B cell (primary cell): ENCODE results near the gene PCDHAC1. TPM values are rescaled to one million over a fixed set of nuclear protein-coding genes. Genes with fewer than 3 reads are reported as not detected.

Source experiments
- ATAC-seq: fragments of 200-7000 bp; cut with Tn5 transposase; one replicate; pipeline ENCODE4 v1.10.0; 2021; ENCODE audit warnings: low read depth, mild to moderate bottlenecking, moderate number of reproducible peaks, moderate library complexity
- CTCF ChIA-PET: fragments of 350-600 bp; sonication (Branson Sonifier 250); formaldehyde crosslinking; loops from one replicate; lab custom pipeline; 2021; ENCODE audit warnings: antibody characterized with exemption, inconsistent platforms; lab: Charles Lee
- POLR2A ChIA-PET: fragments of 350-600 bp; sonication (Branson Sonifier 250); formaldehyde crosslinking; loops from one replicate; lab custom pipeline; 2021; ENCODE audit warnings: antibody characterized with exemption; lab: Charles Lee
- DNase-seq: peaks from one replicate; pipeline ENCODE4 v3.0.0; 2013
- H2AFZ ChIP-seq: 2 replicates; pipeline ENCODE4 v1.6.1; 2012; ENCODE audit warnings: mild to moderate bottlenecking, low read depth, low read length; ENCODE audit not compliant: insufficient read depth, poor library complexity, severe bottlenecking
- H3K27ac ChIP-seq, 2 donors: 1 replicate in 1 of 2; 2 replicates in 1 of 2; pipeline ENCODE4 v1.5.1; 2012 to 2013; ENCODE audit warnings: low read length in 2 of 2, mild to moderate bottlenecking in 2 of 2, moderate library complexity in 1 of 2
- H3K27me3 ChIP-seq, 4 experiments: fragments of 200-600 bp in 1 of 4; sonication (generic) in 1 of 4; replicated peaks in 1 of 4; 1 replicate in 2 of 4; 2 replicates in 2 of 4; pipeline versions ENCODE4 v1.6.1 to v1.7.0; 2013 to 2016; ENCODE audit warnings: low read length in 3 of 4, mild to moderate bottlenecking in 2 of 4, mixed read lengths in 1 of 4, moderate library complexity in 1 of 4; ENCODE audit not compliant: insufficient read depth in 4 of 4, control insufficient read depth in 3 of 4; ENCODE audit errors: control extremely low read depth in 1 of 4
- H3K36me3 ChIP-seq, 2 experiments: replicated peaks in 1 of 2; 1 replicate in 1 of 2; 2 replicates in 1 of 2; pipeline versions ENCODE4 v1.6.1 to v1.7.1; 2013; ENCODE audit warnings: low read length in 1 of 2; ENCODE audit not compliant: insufficient read depth in 2 of 2, control insufficient read depth in 1 of 2; ENCODE audit errors: control extremely low read depth in 1 of 2, extremely low read depth in 1 of 2
- H3K4me1 ChIP-seq, 2 donors: fragments of 200-600 bp in 1 of 2; sonication (generic) in 1 of 2; 1 replicate in 1 of 2; 2 replicates in 1 of 2; pipeline versions ENCODE4 v1.5.1 to v1.6.1; 2013 to 2017; ENCODE audit warnings: low read length in 2 of 2; ENCODE audit not compliant: control insufficient read depth in 2 of 2, insufficient read depth in 2 of 2
- H3K4me2 ChIP-seq: replicated peaks from 2 replicates; pipeline ENCODE3; 2012; ENCODE audit warnings: mild to moderate bottlenecking, low read depth, low read length; ENCODE audit not compliant: poor library complexity, severe bottlenecking
- H3K4me3 ChIP-seq, 5 experiments: fragments of 200-600 bp in 1 of 5; sonication (generic) in 1 of 5; 1 replicate in 3 of 5; 2 replicates in 2 of 5; pipeline versions ENCODE4 v1.5.1 to v1.7.0; 2011 to 2016; ENCODE audit warnings: low read length in 4 of 5, mild to moderate bottlenecking in 4 of 5, low read depth in 2 of 5, control low read depth in 1 of 5, moderate library complexity in 1 of 5; ENCODE audit not compliant: insufficient read depth in 1 of 5; ENCODE audit errors: control extremely low read depth in 1 of 5, extremely low read depth in 1 of 5
- H3K79me2 ChIP-seq: fragments of 200-600 bp; sonication (generic); one replicate; pipeline ENCODE4 v1.6.0; 2016; ENCODE audit warnings: low read length; ENCODE audit not compliant: control insufficient read depth, insufficient read depth
- H3K9ac ChIP-seq: fragments of 200-600 bp; sonication (generic); 2 replicates; pipeline ENCODE4 v1.6.1; 2017; ENCODE audit warnings: mild to moderate bottlenecking, low read length, moderate library complexity
- H3K9me3 ChIP-seq, 3 donors: one replicate each; pipeline versions ENCODE4 v1.6.1 to v1.7.1; 2013; ENCODE audit warnings: low read length in 2 of 3; ENCODE audit not compliant: control insufficient read depth in 2 of 3, insufficient read depth in 1 of 3; ENCODE audit errors: control extremely low read depth in 1 of 3
- H4K20me1 ChIP-seq: 2 replicates; pipeline ENCODE4 v1.6.0; 2012; ENCODE audit warnings: mild to moderate bottlenecking, low read length; ENCODE audit not compliant: insufficient read depth, control insufficient read depth, poor library complexity, severe bottlenecking
- H3K27ac Mint-ChIP-seq: one replicate; pipeline ENCODE4 v1.8.0; 2021; ENCODE audit warnings: mixed read lengths
- H3K27me3 Mint-ChIP-seq: one replicate; pipeline ENCODE4 v1.8.0; 2021; ENCODE audit warnings: mixed read lengths
- H3K4me1 Mint-ChIP-seq: one replicate; pipeline ENCODE4 v1.8.0; 2021; ENCODE audit warnings: mixed read lengths
- H3K4me3 Mint-ChIP-seq: one replicate; pipeline ENCODE4 v1.8.0; 2021; ENCODE audit warnings: mixed read lengths
- H3K9me3 Mint-ChIP-seq: one replicate; pipeline ENCODE4 v1.8.0; 2022; ENCODE audit warnings: mixed read lengths; ENCODE audit not compliant: insufficient read depth
- EZH2 ChIP-seq: IDR thresholded peaks from 2 replicates; pipeline ENCODE4 v1.6.1; 2012; ENCODE audit warnings: borderline replicate concordance, low read depth, mild to moderate bottlenecking, moderate library complexity, low read length; ENCODE audit not compliant: insufficient read depth, poor library complexity, severe bottlenecking
- WGBS: methylation state at CpG from one replicate; pipeline ENCODE4 v1.1.5; 2013; ENCODE audit warnings: missing lambda C conversion rate; ENCODE audit not compliant: insufficient coverage; 5-methylcytosine and 5-hydroxymethylcytosine counted together
- intact Hi-C: fragments of 100-400 bp; cut with micrococcal nuclease; formaldehyde crosslinking; loops from one replicate; pipeline ENCODE4 v1.10.0; 2022
- polyA plus RNA-seq: library from polyadenylated mRNA; depleted of rRNA; stranded (reverse); fragments of >200 nt; gene quantifications from 2 replicates; pipeline ENCODE4 v1.2.3, GENCODE V29; 2012
- total RNA-seq, 2 donors: library from RNA; stranded (reverse); fragments of 120-200 nt in 1 of 2; gene quantifications; 1 replicate in 1 of 2; 2 replicates in 1 of 2; pipeline versions ENCODE4 v1.2.3 to v1.2.4, GENCODE V29; 2013 to 2022
- TF ChIP-seq, protein P1 (sequence below): fragments of 200-600 bp; IDR thresholded peaks from one replicate; pipeline ENCODE4 v1.8.0; 2022; ENCODE audit warnings: antibody characterized with exemption, mild to moderate bottlenecking

PCDHAC1 gene
- total and polyA plus RNA-seq, 2 donors (not counting 1 experiment from before 2014, with no cell fraction given), result not detected

DNA sequence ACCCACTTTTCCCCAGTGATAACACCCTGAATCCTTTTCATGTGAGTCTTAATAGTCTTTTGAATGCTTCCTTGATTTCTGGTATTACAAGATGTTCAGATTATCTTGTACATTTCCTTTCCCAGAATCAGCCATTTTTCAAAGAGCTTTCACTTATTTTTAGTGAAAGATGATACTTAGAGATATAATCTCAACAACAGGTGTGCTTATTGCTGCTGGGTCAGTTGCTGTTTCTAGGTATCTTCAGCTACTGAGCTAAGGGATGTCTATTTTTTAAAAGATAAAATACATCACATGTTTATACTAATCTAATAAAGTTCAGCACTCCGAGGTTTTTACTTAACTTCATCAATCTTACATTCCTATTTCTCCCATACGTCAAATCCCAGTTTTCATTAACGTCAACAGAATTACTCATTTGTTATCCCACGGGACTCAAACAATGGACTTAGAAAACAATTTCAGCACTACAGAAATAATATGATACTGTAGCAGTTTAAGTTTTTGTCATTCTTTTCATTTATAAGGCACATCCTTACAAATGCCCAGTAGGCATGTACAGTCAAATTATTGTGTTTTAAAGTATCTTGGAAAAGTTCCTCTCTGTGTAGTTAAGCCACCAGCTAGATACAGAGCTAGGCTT, 9.0 kb downstream of the PCDHAC1 start:
- POLR2A ChIA-PET, result no interaction called here
- Mint-ChIP-seq H3K4me3 (no peak overlapping the region), H3K4me1 (no peaks in the 10 kb centered on the region), H3K9me3 (no peaks in the 10 kb centered on the region), H3K27ac (no peak overlapping the region), H3K27me3 (no peaks in the 10 kb centered on the region)
- H3K4me1 ChIP-seq, result no peaks in the 10 kb centered on the region
- CTCF ChIA-PET, result no interaction called here
- no peak overlapping the region for H3K27ac ChIP-seq
- no CpG with 5 or more reads among the region's 4 CpGs for WGBS
- no peak for DNase-seq
- H3K4me2 ChIP-seq, result no peak overlapping the region
- no peak overlapping the region for H2AFZ ChIP-seq
- H3K4me3 ChIP-seq, result no peak overlapping the region
- no peaks in the 10 kb centered on the region for H4K20me1 ChIP-seq
- no peaks in the 10 kb centered on the region for H3K27me3 ChIP-seq
- TF ChIP-seq EZH2, result no peak
- TF ChIP-seq, protein P1, sequence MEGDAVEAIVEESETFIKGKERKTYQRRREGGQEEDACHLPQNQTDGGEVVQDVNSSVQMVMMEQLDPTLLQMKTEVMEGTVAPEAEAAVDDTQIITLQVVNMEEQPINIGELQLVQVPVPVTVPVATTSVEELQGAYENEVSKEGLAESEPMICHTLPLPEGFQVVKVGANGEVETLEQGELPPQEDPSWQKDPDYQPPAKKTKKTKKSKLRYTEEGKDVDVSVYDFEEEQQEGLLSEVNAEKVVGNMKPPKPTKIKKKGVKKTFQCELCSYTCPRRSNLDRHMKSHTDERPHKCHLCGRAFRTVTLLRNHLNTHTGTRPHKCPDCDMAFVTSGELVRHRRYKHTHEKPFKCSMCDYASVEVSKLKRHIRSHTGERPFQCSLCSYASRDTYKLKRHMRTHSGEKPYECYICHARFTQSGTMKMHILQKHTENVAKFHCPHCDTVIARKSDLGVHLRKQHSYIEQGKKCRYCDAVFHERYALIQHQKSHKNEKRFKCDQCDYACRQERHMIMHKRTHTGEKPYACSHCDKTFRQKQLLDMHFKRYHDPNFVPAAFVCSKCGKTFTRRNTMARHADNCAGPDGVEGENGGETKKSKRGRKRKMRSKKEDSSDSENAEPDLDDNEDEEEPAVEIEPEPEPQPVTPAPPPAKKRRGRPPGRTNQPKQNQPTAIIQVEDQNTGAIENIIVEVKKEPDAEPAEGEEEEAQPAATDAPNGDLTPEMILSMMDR, result no peak
- no peak for ATAC-seq
- H3K9me3 ChIP-seq, result peaks cover 0 to 6% (median 0%) of the 10 kb centered on the region in 3 donors
- H3K36me3 ChIP-seq, result no peaks in the 10 kb centered on the region
- no peak overlapping the region for H3K9ac ChIP-seq
- intact Hi-C loops, result no loop called here
- H3K79me2 ChIP-seq, result no peaks in the 10 kb centered on the region

DNA sequence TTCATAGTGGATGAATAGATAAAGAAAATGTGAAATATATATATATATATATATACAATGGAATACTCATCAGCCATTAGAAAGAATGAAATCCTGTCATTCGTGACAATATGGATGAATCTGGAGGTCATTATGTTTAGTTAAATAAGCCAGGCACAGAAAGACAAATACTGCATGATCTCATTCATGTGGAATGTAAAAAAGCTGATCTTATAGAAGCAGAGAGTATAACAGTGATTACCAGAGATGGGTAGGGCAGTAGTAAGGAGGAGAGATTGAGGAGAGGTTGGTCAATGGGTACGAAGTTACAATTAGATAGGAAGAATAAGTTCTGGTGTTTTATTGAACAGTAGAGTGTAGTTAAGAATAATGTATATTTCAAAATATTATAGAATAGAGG, 20.5 kb downstream of the PCDHAC1 start:
- WGBS, result no CpG with 5 or more reads among the region's 2 CpGs
- Mint-ChIP-seq H3K4me3 (no peak overlapping the region), H3K27ac (no peak overlapping the region), H3K27me3 (no peaks in the 10 kb centered on the region), H3K9me3 (peaks cover 9% of the 10 kb centered on the region), H3K4me1 (no peaks in the 10 kb centered on the region)
- TF ChIP-seq, protein P1, result no peak
- no peak for TF ChIP-seq EZH2
- ChIA-PET POLR2A (no interaction called here), CTCF (no interaction called here)
- DNase-seq (no peak), ATAC-seq (no peak)
- Histone ChIP-seq H3K9me3 (peaks cover 0 to 7% (median 0%) of the 10 kb centered on the region in 3 donors), H4K20me1 (no peaks in the 10 kb centered on the region), H3K27ac (no peak overlapping the region), H3K27me3 (no peaks in the 10 kb centered on the region), H3K9ac (no peak overlapping the region), H3K79me2 (no peaks in the 10 kb centered on the region), H3K4me1 (no peaks in the 10 kb centered on the region), H3K4me2 (no peak overlapping the region), H3K36me3 (no peaks in the 10 kb centered on the region), H3K4me3 (no peak overlapping the region), H2AFZ (no peak overlapping the region)
- intact Hi-C loops, result no loop called here
